ENCODE results near the gene OR10G7.

- TF ChIP-seq CTCF (IDR thresholded peaks at IDR 0.05; ENCODE audit: insufficient read depth, low read length, poor library complexity, severe bottlenecking) (no peak), EZH2phosphoT487 (conservative IDR thresholded peaks at IDR 0.05; ENCODE audit: low read length) (no peak)
These were observed 9.6 kb upstream of the OR10G7 start for GRCh38 chr11:124050748-124051147.

All from SU-DHL-6 (cell line).